Neural crest cell (in vitro differentiated cells): ENCODE data around the gene KRTAP5-6. TPM values are rescaled to one million over a fixed set of nuclear protein-coding genes. Genes with fewer than 3 reads are reported as not detected.

Experiments used
- DNase-seq: peaks from one replicate; pipeline ENCODE4 v3.0.0; 2021; ENCODE audit warnings: low read depth, mixed read lengths, low spot score
- H3K27ac Mint-ChIP-seq: one replicate; pipeline ENCODE4 v1.8.0; 2021; ENCODE audit warnings: mild to moderate bottlenecking, mixed read lengths; ENCODE audit not compliant: unreplicated experiment
- H3K27me3 Mint-ChIP-seq: 2 replicates; pipeline ENCODE4 v1.8.0; 2021; ENCODE audit warnings: low read depth, mild to moderate bottlenecking, mixed read lengths
- H3K36me3 Mint-ChIP-seq: 2 replicates; pipeline ENCODE4 v1.8.0; 2021; ENCODE audit warnings: low read depth, mild to moderate bottlenecking, mixed read lengths
- H3K4me1 Mint-ChIP-seq: 2 replicates; pipeline ENCODE4 v1.8.0; 2021; ENCODE audit warnings: mixed read lengths
- H3K4me3 Mint-ChIP-seq: one replicate; pipeline ENCODE4 v1.8.0; 2021; ENCODE audit warnings: mild to moderate bottlenecking, mixed read lengths
- H3K9me3 Mint-ChIP-seq: 2 replicates; pipeline ENCODE4 v1.8.0; 2021; ENCODE audit warnings: mixed read lengths
- total RNA-seq: library from RNA; stranded (reverse); gene quantifications from 2 replicates; pipeline ENCODE4 v1.2.1, GENCODE V29; 2021
- TF ChIP-seq, protein P1 (sequence below): fragments of 200-600 bp; sonication (generic); conservative IDR thresholded peaks from 2 replicates; pipeline ENCODE4 v1.5.0; 2021; ENCODE audit warnings: antibody characterized with exemption, mild to moderate bottlenecking

The KRTAP5-6 gene
- total RNA-seq, 1 donor from 2014 or later: not detected

DNA sequence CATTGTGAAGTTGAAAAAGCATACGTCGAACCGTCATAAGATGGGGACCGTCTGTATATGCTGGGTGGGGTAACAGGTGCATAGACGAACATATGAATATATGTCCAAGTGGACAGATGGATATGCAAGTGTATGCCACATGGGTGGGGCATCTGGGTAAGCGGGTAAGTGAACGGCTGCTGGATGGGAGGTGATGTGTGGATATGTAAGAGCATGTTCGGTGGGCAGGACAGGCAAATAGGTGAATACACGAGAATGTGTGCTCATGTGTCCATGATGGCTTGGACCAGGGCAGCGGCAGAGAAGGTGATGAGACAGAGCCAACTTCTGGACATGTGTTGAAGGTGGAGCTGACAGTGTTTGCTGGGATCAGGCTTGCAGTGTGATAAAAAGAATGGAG lies 41.4 kb downstream of the KRTAP5-6 start:
- Mint-ChIP-seq H3K4me3 (no peak overlapping the region), H3K36me3 (no peaks in the 10 kb centered on the region), H3K9me3 (peaks cover 10% of the 10 kb centered on the region), H3K4me1 (no peaks in the 10 kb centered on the region), H3K27ac (no peak overlapping the region), H3K27me3 (peaks cover 55% of the 10 kb centered on the region)
- no peak for DNase-seq
- TF ChIP-seq, protein P1, sequence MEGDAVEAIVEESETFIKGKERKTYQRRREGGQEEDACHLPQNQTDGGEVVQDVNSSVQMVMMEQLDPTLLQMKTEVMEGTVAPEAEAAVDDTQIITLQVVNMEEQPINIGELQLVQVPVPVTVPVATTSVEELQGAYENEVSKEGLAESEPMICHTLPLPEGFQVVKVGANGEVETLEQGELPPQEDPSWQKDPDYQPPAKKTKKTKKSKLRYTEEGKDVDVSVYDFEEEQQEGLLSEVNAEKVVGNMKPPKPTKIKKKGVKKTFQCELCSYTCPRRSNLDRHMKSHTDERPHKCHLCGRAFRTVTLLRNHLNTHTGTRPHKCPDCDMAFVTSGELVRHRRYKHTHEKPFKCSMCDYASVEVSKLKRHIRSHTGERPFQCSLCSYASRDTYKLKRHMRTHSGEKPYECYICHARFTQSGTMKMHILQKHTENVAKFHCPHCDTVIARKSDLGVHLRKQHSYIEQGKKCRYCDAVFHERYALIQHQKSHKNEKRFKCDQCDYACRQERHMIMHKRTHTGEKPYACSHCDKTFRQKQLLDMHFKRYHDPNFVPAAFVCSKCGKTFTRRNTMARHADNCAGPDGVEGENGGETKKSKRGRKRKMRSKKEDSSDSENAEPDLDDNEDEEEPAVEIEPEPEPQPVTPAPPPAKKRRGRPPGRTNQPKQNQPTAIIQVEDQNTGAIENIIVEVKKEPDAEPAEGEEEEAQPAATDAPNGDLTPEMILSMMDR: no peak

DNA sequence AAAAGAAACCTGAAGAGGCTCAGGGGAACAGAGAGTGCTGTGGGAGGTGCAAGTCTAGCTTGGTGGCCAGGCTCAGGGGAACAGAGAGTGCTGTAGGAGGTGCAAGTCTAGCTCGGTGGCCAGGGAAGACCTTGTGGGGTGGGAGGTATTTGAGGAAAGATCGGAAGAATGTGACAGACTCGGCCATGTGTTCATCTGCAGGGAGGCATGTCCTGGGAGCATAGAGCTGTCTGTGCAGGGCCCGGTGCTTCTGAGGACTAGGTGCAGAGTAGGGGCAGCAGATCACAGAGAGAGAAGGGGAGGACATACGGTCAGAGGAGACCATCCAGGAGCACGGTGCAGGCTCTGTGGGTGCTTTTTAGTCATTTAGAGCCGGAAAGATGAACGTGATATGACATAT lies 42.6 kb downstream of the KRTAP5-6 start:
- Mint-ChIP-seq H3K27me3 (peaks cover 46% of the 10 kb centered on the region), H3K27ac (no peak overlapping the region), H3K36me3 (no peaks in the 10 kb centered on the region), H3K4me1 (no peaks in the 10 kb centered on the region), H3K9me3 (peaks cover 10% of the 10 kb centered on the region), H3K4me3 (no peak overlapping the region)
- no peak for DNase-seq
- TF ChIP-seq, protein P1: no peak

DNA sequence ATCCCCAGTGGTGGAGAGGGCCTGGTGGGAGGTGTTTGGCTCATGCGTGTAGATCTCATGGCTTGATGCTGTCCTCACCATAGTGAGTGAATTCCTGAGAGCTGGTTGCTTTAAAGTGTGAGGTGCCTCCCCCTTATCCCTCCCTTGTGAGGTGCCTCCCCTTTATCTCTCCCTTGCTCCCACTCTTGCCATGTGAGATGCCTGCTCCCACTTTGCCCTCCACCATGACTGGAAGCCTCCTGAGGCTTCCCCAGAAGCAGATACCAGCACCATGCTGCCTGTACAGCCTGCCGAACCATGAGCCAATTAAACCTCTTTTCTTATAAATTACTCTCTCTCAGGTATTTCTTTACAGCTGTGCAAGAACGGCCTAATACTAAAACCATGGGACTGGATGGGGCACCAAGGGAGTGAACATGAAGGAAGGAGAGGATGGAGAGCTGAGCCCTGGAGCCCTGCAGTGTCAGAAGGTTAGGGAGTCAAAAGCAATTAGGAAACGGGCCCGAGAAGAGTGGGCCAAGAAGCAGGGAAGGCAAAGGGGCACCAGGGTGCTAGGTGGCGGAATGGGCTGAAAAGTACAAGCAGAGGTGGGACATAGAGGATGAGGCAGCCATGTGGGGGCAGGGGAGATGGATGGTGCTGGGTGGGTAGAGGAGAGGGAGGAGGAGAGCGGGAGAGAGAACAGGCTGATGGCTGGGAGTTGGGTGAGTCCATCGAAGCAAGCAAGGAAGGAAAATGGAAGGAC lies 44.0 kb downstream of the KRTAP5-6 start:
- Mint-ChIP-seq H3K27me3 (peaks cover 45% of the 10 kb centered on the region), H3K4me1 (peaks cover 1% of the 10 kb centered on the region), H3K4me3 (no peak overlapping the region)

DNA sequence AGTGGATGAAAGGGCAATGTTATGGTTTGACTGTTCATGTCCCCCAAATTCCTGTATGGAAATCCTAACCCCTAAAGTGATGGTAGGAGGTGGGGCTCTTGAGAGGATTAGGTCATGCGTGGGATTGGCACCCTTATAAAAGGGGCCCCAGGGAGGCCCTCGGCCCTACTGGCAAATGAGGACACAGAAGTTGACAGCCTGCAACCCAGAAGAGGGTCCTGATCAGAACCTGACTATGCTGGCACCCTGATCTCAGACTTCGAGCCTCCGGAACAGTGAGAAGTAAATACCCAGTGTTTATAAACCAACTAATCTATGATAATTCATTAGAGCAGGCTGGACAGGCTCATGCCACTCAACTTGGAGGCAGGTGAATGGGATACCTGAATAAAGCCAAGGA lies 44.7 kb downstream of the KRTAP5-6 start:
- Mint-ChIP-seq H3K36me3 (peaks cover 5% of the 10 kb centered on the region), H3K4me1 (peaks cover 5% of the 10 kb centered on the region), H3K9me3 (peaks cover 10% of the 10 kb centered on the region), H3K4me3 (no peak overlapping the region), H3K27ac (no peak overlapping the region), H3K27me3 (peaks cover 43% of the 10 kb centered on the region)
- DNase-seq: no peak
- TF ChIP-seq, protein P1: no peak

More for the DNA sequence above, 44.0 kb downstream of the KRTAP5-6 start:
- Mint-ChIP-seq H3K36me3 (peaks cover 2% of the 10 kb centered on the region), H3K27ac (no peak overlapping the region), H3K9me3 (peaks cover 14% of the 10 kb centered on the region)
- no peak for DNase-seq
- TF ChIP-seq, protein P1: no peak

DNA sequence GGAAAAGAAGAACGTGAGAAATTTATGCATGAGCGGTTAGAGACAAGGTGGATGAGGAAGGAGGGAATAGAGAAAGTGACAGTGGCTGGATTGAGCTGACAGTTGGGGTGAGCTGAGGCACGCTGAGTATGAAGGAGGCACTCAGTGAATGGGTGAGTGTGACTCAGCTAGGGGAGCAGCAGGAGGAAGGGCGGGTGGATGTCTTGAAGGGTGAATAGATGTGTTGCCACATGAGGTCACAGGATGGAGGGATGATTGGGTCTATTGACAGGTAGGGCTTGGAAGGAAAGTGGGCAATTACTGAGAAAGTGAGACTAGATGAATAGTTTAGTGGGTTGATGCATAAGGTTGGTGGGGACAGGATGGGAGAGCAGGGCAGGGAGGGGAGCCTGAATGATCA lies 45.4 kb downstream of the KRTAP5-6 start:
- H3K4me1 Mint-ChIP-seq: peaks cover 5% of the 10 kb centered on the region
- H3K36me3 Mint-ChIP-seq: peaks cover 5% of the 10 kb centered on the region
- H3K9me3 Mint-ChIP-seq: peaks cover 8% of the 10 kb centered on the region
- peaks cover 40% of the 10 kb centered on the region for H3K27me3 Mint-ChIP-seq
- no peak overlapping the region for H3K4me3 Mint-ChIP-seq
- H3K27ac Mint-ChIP-seq: no peak overlapping the region
- DNase-seq: no peak
- TF ChIP-seq, protein P1: no peak
